HepG2 (cell line): Measurements from ENCODE around the gene NDN. TPM values are rescaled to one million over a fixed set of nuclear protein-coding genes. Genes with fewer than 3 reads are reported as not detected.

Experiments used
- ADNP ChIP-seq: sonication (generic); formaldehyde crosslinking; IDR thresholded peaks from 2 replicates; pipeline ENCODE4 v1.4.0; 2020; ENCODE audit warnings: missing genetic modification reagents
- CBFB ChIP-seq: sonication (generic); formaldehyde crosslinking; IDR thresholded peaks from 2 replicates; pipeline ENCODE4 v1.4.0; 2020; ENCODE audit warnings: missing genetic modification reagents
- FUBP1 ChIP-seq: sonication (generic); formaldehyde crosslinking; IDR thresholded peaks from 2 replicates; pipeline ENCODE4 v1.5.1; 2020; ENCODE audit warnings: missing genetic modification reagents, mild to moderate bottlenecking, borderline replicate concordance
- GMEB1 ChIP-seq: sonication (generic); formaldehyde crosslinking; IDR thresholded peaks from 2 replicates; pipeline ENCODE4 v1.5.1; 2020; ENCODE audit warnings: missing genetic modification reagents, mild to moderate bottlenecking, borderline replicate concordance
- HNF1B ChIP-seq: sonication (generic); formaldehyde crosslinking; IDR thresholded peaks from 2 replicates; pipeline ENCODE4 v1.5.1; 2020; ENCODE audit warnings: mild to moderate bottlenecking, moderate library complexity, missing genetic modification reagents
- KDM1A ChIP-seq: IDR thresholded peaks from 2 replicates; pipeline ENCODE4 v1.6.1; 2016; ENCODE audit warnings: missing compliant biosample characterization
- KDM2A ChIP-seq: sonication (generic); formaldehyde crosslinking; IDR thresholded peaks from 2 replicates; pipeline ENCODE4 v1.4.0; 2020; ENCODE audit warnings: low read depth, missing genetic modification reagents, borderline replicate concordance
- MTF2 ChIP-seq: sonication (generic); formaldehyde crosslinking; IDR thresholded peaks from 2 replicates; pipeline ENCODE4 v1.5.0; 2020; ENCODE audit warnings: missing genetic modification reagents, borderline replicate concordance
- NFYB ChIP-seq: sonication (generic); formaldehyde crosslinking; IDR thresholded peaks from 2 replicates; pipeline ENCODE4 v1.4.0; 2020; ENCODE audit warnings: missing genetic modification reagents
- PHF20 ChIP-seq: sonication (generic); formaldehyde crosslinking; IDR thresholded peaks from 2 replicates; pipeline ENCODE4 v1.5.0; 2020; ENCODE audit warnings: mild to moderate bottlenecking, missing genetic modification reagents
- PREB ChIP-seq: sonication (generic); formaldehyde crosslinking; IDR thresholded peaks from 2 replicates; pipeline ENCODE4 v1.4.0; 2020; ENCODE audit warnings: missing genetic modification reagents
- SATB2 ChIP-seq: sonication (generic); formaldehyde crosslinking; IDR thresholded peaks from 2 replicates; pipeline ENCODE4 v1.5.0; 2020; ENCODE audit warnings: missing genetic modification reagents
- SP5 ChIP-seq: IDR thresholded peaks from 2 replicates; pipeline ENCODE4 v1.6.1; 2016; ENCODE audit warnings: low read depth, borderline replicate concordance
- STAG1 ChIP-seq: sonication (generic); formaldehyde crosslinking; IDR thresholded peaks from 2 replicates; pipeline ENCODE4 v1.4.0; 2020; ENCODE audit warnings: missing genetic modification reagents
- ZNF20 ChIP-seq: sonication (generic); formaldehyde crosslinking; IDR thresholded peaks from 2 replicates; pipeline ENCODE4 v1.4.0; 2020; ENCODE audit warnings: mild to moderate bottlenecking, moderate library complexity, missing genetic modification reagents
- ZNF251 ChIP-seq: sonication (generic); formaldehyde crosslinking; IDR thresholded peaks from 2 replicates; pipeline ENCODE4 v1.9.0; 2021; ENCODE audit warnings: mild to moderate bottlenecking, missing genetic modification reagents
- ZNF639 ChIP-seq: conservative IDR thresholded peaks from 2 replicates; pipeline ENCODE4 v1.6.1; 2018; ENCODE audit warnings: missing genetic modification reagents
- ZNF672 ChIP-seq: sonication (generic); formaldehyde crosslinking; IDR thresholded peaks from 2 replicates; pipeline ENCODE4 v1.8.1; 2022; ENCODE audit warnings: missing genetic modification reagents
- ZNF737 ChIP-seq: sonication (generic); formaldehyde crosslinking; IDR thresholded peaks from 2 replicates; pipeline ENCODE4 v1.5.0; 2020; ENCODE audit warnings: missing genetic modification reagents, mild to moderate bottlenecking, borderline replicate concordance
- ZNF782 ChIP-seq: sonication (generic); formaldehyde crosslinking; IDR thresholded peaks from 2 replicates; pipeline ENCODE4 v1.4.0; 2020; ENCODE audit warnings: missing genetic modification reagents, mild to moderate bottlenecking, borderline replicate concordance
- ZZZ3 ChIP-seq: sonication (generic); formaldehyde crosslinking; IDR thresholded peaks from 2 replicates; pipeline ENCODE4 v1.4.0; 2020; ENCODE audit warnings: missing genetic modification reagents, mild to moderate bottlenecking, borderline replicate concordance
- polyA plus RNA-seq, 8 experiments: library from polyadenylated mRNA; depleted of rRNA in 3 of 8; stranded (reverse) in 7 of 8; unstranded in 1 of 8; fragments of >200 nt; fragmentation: Illumina TruSeq in 4 of 8; extraction: Trizol in 4 of 8; gene quantifications; 2 replicates each; pipeline versions ENCODE4 v1.2.1 to v1.2.3, GENCODE V29; 2011 to 2016; ENCODE audit warnings: low read depth in 4 of 8, missing spikeins in 1 of 8, mixed read lengths in 1 of 8; ENCODE audit not compliant: insufficient read depth in 1 of 8
- total RNA-seq, 5 experiments: library from RNA; depleted of rRNA; stranded (reverse); fragments of >200 nt; fragmentation: Illumina TruSeq; extraction: Trizol; gene quantifications; 2 replicates each; pipeline ENCODE4 v1.2.3, GENCODE V29; 2016; ENCODE audit warnings: low read depth in 1 of 5

The NDN gene
- total and polyA plus RNA-seq, 2 of the 13 experiments (the other 11 are each of a cell fraction or from before 2014, with no cell fraction given): 0.03 TPM; not detected in 1

GRCh38 chr15:23690450-23690852 lies 3.3 kb upstream of the NDN start (continued):
- TF ChIP-seq FUBP1 (CRISPR knock-in tag) (no peak), HNF1B (CRISPR knock-in tag) (peak; percentile 70), SP5 (no peak), PREB (no peak), CBFB (CRISPR knock-in tag) (peak; percentile 43; the same call in 1 of the 2 replicates), SATB2 (CRISPR knock-in tag) (no peak), ADNP (CRISPR knock-in tag) (no peak), ZNF20 (no peak), PHF20 (CRISPR knock-in tag) (0 out of 2 replicates have a peak, but pooled peaks have one; percentile 21), STAG1 (CRISPR knock-in tag) (no peak), NFYB (CRISPR knock-in tag) (no peak), ZNF251 (CRISPR knock-in tag) (no peak), GMEB1 (no peak), ZZZ3 (CRISPR knock-in tag) (no peak), MTF2 (CRISPR knock-in tag) (no peak), ZNF639 (CRISPR knock-in tag) (no peak), KDM1A (CRISPR knock-in tag) (peak; percentile 26; the same call in 1 of the 2 replicates), KDM2A (CRISPR knock-in tag) (no peak), ZNF737 (CRISPR knock-in tag) (no peak), ZNF782 (no peak), ZNF672 (CRISPR knock-in tag) (no peak)
